Gastroesophageal sphincter (tissue), 3 donors: ENCODE results near the gene CACNA1A.

Source experiments
- POLR2A ChIP-seq, 2 donors: fragments of 450-650 bp; IDR thresholded peaks; one replicate each; pipeline ENCODE4 v1.6.1; 2017; ENCODE audit warnings: antibody characterized with exemption in 2 of 2, mild to moderate bottlenecking in 2 of 2, moderate library complexity in 1 of 2
- POLR2AphosphoS5 ChIP-seq: sonication (generic); formaldehyde crosslinking; IDR thresholded peaks from one replicate; pipeline ENCODE4 v1.6.1; 2017; ENCODE audit warnings: antibody characterized with exemption
- TF ChIP-seq, protein P1 (sequence below), 4 experiments: fragments of 200-600 bp in 2 of 4; fragments of 450-650 bp in 2 of 4; sonication (generic) in 1 of 4; IDR thresholded peaks; one replicate each; pipeline ENCODE4 v1.5.1; 2017 to 2019; ENCODE audit warnings: antibody characterized with exemption in 4 of 4, mild to moderate bottlenecking in 2 of 4, moderate library complexity in 2 of 4

DNA sequence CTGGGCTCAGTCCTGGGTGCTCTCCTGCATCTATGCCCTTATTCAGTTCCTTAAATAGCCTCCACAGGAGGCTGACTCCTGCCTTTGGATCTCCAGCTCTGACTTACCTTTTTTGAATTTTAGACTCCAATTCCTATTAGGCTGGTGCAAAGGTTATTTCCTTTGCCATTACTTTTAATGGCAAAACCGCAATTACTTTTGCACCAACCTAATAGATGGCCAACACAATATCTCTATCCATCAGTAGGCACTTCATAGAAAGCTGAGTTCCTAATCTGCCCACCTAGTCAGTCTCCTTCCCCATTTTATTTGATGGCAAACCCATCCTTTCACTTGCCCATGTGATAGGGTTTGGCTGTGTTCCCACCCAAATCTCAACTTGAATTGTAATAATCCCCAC is 95.3 kb downstream of the CACNA1A start:
- no peak for TF ChIP-seq POLR2AphosphoS5
- TF ChIP-seq, protein P1, sequence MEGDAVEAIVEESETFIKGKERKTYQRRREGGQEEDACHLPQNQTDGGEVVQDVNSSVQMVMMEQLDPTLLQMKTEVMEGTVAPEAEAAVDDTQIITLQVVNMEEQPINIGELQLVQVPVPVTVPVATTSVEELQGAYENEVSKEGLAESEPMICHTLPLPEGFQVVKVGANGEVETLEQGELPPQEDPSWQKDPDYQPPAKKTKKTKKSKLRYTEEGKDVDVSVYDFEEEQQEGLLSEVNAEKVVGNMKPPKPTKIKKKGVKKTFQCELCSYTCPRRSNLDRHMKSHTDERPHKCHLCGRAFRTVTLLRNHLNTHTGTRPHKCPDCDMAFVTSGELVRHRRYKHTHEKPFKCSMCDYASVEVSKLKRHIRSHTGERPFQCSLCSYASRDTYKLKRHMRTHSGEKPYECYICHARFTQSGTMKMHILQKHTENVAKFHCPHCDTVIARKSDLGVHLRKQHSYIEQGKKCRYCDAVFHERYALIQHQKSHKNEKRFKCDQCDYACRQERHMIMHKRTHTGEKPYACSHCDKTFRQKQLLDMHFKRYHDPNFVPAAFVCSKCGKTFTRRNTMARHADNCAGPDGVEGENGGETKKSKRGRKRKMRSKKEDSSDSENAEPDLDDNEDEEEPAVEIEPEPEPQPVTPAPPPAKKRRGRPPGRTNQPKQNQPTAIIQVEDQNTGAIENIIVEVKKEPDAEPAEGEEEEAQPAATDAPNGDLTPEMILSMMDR (IDR thresholded peaks at IDR 0.05): no peak
- TF ChIP-seq POLR2A (IDR thresholded peaks at IDR 0.05): no peak
